Trophoblast cell (in vitro differentiated cells and primary cell): ENCODE results near the gene KIF25.

Experiments used
- DNase-seq, 2 donors: peaks; one replicate each; pipeline ENCODE4 v3.0.0-alpha.2; 2016
- H2AFZ ChIP-seq: 2 replicates; pipeline ENCODE4 v1.6.1; 2013; ENCODE audit warnings: low read length, moderate library complexity, mild to moderate bottlenecking; ENCODE audit not compliant: insufficient read depth, poor library complexity
- H2AK5ac ChIP-seq: 2 replicates; pipeline ENCODE4 v1.6.1; 2013; ENCODE audit warnings: mild to moderate bottlenecking, low read length
- H2BK120ac ChIP-seq: 2 replicates; pipeline ENCODE4 v1.6.1; 2013; ENCODE audit warnings: low read length, mild to moderate bottlenecking, moderate library complexity; ENCODE audit not compliant: insufficient read depth, poor library complexity
- H2BK12ac ChIP-seq: 2 replicates; pipeline ENCODE4 v1.6.1; 2013; ENCODE audit warnings: mild to moderate bottlenecking, low read length, moderate library complexity
- H2BK5ac ChIP-seq: 2 replicates; pipeline ENCODE4 v1.6.1; 2013; ENCODE audit warnings: low read length, low read depth, moderate library complexity, mild to moderate bottlenecking; ENCODE audit not compliant: poor library complexity
- H3K14ac ChIP-seq: 2 replicates; pipeline ENCODE4 v1.6.1; 2013; ENCODE audit warnings: mild to moderate bottlenecking, low read length
- H3K18ac ChIP-seq: 2 replicates; pipeline ENCODE4 v1.6.1; 2013; ENCODE audit warnings: mild to moderate bottlenecking, low read length
- H3K23ac ChIP-seq: 2 replicates; pipeline ENCODE4 v1.6.1; 2013; ENCODE audit warnings: low read length
- H3K27ac ChIP-seq: 2 replicates; pipeline ENCODE4 v1.5.1; 2013; ENCODE audit warnings: low read depth, mild to moderate bottlenecking, inconsistent platforms, low read length, moderate library complexity
- H3K27me3 ChIP-seq: 2 replicates; pipeline ENCODE4 v1.6.1; 2013; ENCODE audit warnings: inconsistent platforms, mild to moderate bottlenecking, low read length, moderate library complexity; ENCODE audit not compliant: insufficient read depth
- H3K36me3 ChIP-seq, 2 experiments: 1 replicate in 1 of 2; 2 replicates in 1 of 2; pipeline ENCODE4 v1.6.1; 2013; ENCODE audit warnings: low read length in 2 of 2, mild to moderate bottlenecking in 2 of 2, moderate library complexity in 1 of 2; ENCODE audit not compliant: insufficient read depth in 2 of 2, control insufficient read depth in 1 of 2
- H3K4ac ChIP-seq: 2 replicates; pipeline ENCODE4 v1.6.1; 2013; ENCODE audit warnings: low read depth, mild to moderate bottlenecking, low read length, moderate library complexity
- H3K4me1 ChIP-seq, 2 experiments: 1 replicate in 1 of 2; 2 replicates in 1 of 2; pipeline ENCODE4 v1.6.1; 2013; ENCODE audit warnings: low read length in 2 of 2, mild to moderate bottlenecking in 2 of 2, moderate library complexity in 1 of 2; ENCODE audit not compliant: insufficient read depth in 2 of 2, control insufficient read depth in 1 of 2
- H3K4me2 ChIP-seq: 2 replicates; pipeline ENCODE4 v1.6.1; 2013; ENCODE audit warnings: inconsistent platforms, mild to moderate bottlenecking, low read length, moderate library complexity
- H3K4me3 ChIP-seq: 2 replicates; pipeline ENCODE4 v1.5.1; 2013; ENCODE audit warnings: mild to moderate bottlenecking, low read depth, low read length, inconsistent platforms
- H3K79me1 ChIP-seq: one replicate; pipeline ENCODE4 v1.6.1; 2013; ENCODE audit warnings: low read length
- H3K79me2 ChIP-seq: 2 replicates; pipeline ENCODE4 v1.6.1; 2013; ENCODE audit warnings: low read length, mild to moderate bottlenecking; ENCODE audit not compliant: control insufficient read depth, insufficient read depth, poor library complexity
- H3K9ac ChIP-seq: 2 replicates; pipeline ENCODE4 v1.6.1; 2013; ENCODE audit warnings: mild to moderate bottlenecking, low read length
- H3K9me3 ChIP-seq: 2 replicates; pipeline ENCODE4 v1.6.1; 2013; ENCODE audit warnings: low read depth, mild to moderate bottlenecking, control low read depth, inconsistent platforms, low read length; ENCODE audit not compliant: insufficient read depth
- H4K12ac ChIP-seq: 2 replicates; pipeline ENCODE4 v1.6.1; 2013; ENCODE audit warnings: low read depth, mild to moderate bottlenecking, low read length, moderate library complexity
- H4K8ac ChIP-seq: 2 replicates; pipeline ENCODE4 v1.6.1; 2013; ENCODE audit warnings: low read depth, mild to moderate bottlenecking, low read length, moderate library complexity
- H4K91ac ChIP-seq: one replicate; pipeline ENCODE4 v1.6.1; 2013; ENCODE audit warnings: low read depth, mild to moderate bottlenecking, low read length, moderate library complexity
- WGBS: extraction: QIAGEN DNeasy Blood & Tissue Kit; methylation state at CpG from one replicate; pipeline ENCODE4 v1.1.7; 2013; ENCODE audit warnings: missing lambda C conversion rate; ENCODE audit not compliant: insufficient read length, insufficient coverage; ENCODE audit errors: extremely low coverage; 5-methylcytosine and 5-hydroxymethylcytosine counted together

Gene KIF25

DNA sequence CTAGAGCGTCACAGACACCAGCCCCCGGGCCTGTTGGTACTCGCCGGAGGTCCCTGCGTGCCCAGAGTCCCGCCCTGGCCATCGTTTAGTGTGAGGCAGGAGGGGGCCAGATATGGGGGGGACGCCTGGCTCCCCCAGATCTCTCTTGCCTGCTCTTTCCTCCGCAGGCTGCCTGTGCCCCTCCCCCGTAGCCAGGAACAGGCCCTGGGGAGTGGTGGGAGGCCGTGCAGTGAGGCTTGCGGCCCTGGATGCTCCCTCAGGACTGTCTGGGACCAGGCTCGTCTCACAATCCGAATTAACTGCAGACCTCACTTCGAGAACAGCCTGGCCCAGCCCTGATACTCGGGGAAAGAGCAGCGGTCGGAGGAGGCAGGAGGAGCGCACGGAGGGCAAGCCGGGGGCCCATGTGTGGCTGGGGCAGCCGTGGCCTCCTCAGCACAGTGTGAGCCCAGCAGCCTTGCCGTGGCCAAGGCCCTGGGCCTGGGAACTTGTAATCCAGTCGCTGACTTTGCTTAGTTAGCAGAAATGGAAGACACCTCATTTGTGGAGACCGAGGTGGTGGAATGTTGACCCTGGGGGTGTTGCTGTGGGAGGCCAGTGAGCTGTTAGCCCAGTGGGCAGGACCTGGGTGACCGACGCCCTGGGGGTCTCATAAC, 52.9 kb downstream of the KIF25 start:
- Histone ChIP-seq H3K23ac (no peak overlapping the region), H3K4me3 (no peak overlapping the region), H4K8ac (no peak overlapping the region), H2BK12ac (no peak overlapping the region), H2BK120ac (no peak overlapping the region), H3K79me2 (no peaks in the 10 kb centered on the region), H3K9ac (no peak overlapping the region), H3K27me3 (no peaks in the 10 kb centered on the region), H4K91ac (peak overlapping the region; percentile 33), H3K79me1 (no peaks in the 10 kb centered on the region), H2AK5ac (peak overlapping the region; percentile 20), H3K36me3 (no peaks in the 10 kb centered on the region), H3K4ac (no peak overlapping the region), H4K12ac (no peak overlapping the region), H2BK5ac (no peak overlapping the region), H3K14ac (no peak overlapping the region), H3K27ac (no peak overlapping the region), H3K18ac (no peak overlapping the region), H3K4me1 (peaks cover 3 to 8% of the 10 kb centered on the region in 2 experiments), H3K4me2 (no peak overlapping the region), H3K9me3 (peaks cover 2% of the 10 kb centered on the region), H2AFZ (no peak overlapping the region)
- WGBS = no CpG with 5 or more reads among the region's 27 CpGs
- DNase-seq = no peak

DNA sequence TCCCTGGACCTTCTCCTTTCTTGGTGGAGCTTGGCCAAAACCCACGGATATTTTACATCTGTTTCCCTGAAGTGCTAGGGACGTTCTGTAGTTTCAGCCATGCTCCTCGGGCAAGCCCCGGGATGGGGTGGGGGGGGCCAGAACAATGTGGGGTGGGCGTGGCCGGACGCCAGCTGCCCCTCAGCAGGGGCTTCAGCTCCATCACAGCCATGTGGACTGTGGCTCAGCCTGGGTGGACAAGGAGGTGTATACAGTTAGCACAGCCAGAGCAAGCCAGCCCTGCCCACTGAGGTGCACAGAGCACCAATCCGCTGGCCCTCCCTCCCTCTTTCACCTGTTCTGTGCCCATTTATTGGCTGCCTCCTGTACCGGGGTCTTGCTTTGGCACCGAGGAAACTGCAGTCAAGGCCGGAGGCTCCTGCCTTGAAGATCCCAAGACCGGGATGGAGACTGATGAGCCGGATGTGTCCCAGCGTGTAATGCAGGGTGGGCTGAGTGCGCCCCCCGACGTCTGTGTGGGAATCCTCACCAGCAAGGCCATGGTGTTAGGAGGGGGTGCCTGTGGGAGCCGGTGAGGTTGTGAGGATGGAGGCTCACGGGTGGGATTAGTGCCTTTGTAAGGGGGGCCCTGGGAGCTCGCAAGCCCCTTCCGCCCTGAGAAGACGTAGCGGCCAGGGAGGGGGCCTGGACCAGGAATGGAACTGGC, 53.6 kb downstream of the KIF25 start:
- Histone ChIP-seq H2BK120ac (no peak overlapping the region), H4K91ac (no peak overlapping the region), H3K36me3 (no peaks in the 10 kb centered on the region), H2AFZ (no peak overlapping the region), H3K4me2 (no peak overlapping the region), H2BK12ac (no peak overlapping the region), H3K27me3 (no peaks in the 10 kb centered on the region), H2AK5ac (no peak overlapping the region), H3K4me1 (peaks cover 3 to 8% of the 10 kb centered on the region in 2 experiments), H3K14ac (no peak overlapping the region), H3K79me1 (no peaks in the 10 kb centered on the region), H2BK5ac (no peak overlapping the region), H3K4ac (no peak overlapping the region), H3K79me2 (no peaks in the 10 kb centered on the region), H3K27ac (no peak overlapping the region), H3K23ac (no peak overlapping the region), H4K8ac (no peak overlapping the region), H3K18ac (no peak overlapping the region), H4K12ac (no peak overlapping the region), H3K4me3 (no peak overlapping the region), H3K9ac (no peak overlapping the region), H3K9me3 (peaks cover 4% of the 10 kb centered on the region)
- no CpG with 5 or more reads among the region's 23 CpGs for WGBS
- DNase-seq = no peak

DNA sequence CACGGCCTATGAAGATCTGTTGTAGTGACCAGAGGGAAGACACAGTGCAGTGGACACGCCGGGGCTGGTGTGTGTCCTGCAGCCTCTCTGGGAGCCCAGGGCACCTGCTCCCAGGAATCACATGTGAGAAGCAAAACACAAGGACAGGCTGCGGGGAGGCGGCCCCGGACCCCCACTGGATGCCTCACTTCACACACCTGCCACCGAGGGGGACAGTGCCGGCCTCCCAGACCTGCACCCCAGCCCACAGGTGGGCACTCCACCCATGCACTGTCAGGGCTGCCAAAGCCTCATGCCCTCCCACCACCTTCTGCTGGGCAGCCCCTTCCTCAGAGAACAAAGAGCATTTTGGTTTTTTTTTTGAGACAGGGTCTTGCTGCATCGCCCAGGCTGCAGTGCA, 54.2 kb downstream of the KIF25 start:
- peaks cover 3 to 8% of the 10 kb centered on the region in 2 experiments for H3K4me1 ChIP-seq
- DNase-seq = no peak
- no peaks in the 10 kb centered on the region for H3K79me1 ChIP-seq
- no peak overlapping the region for H4K8ac ChIP-seq
- no peak overlapping the region for H2BK12ac ChIP-seq
- H3K4me3 ChIP-seq = no peak overlapping the region
- H3K14ac ChIP-seq = no peak overlapping the region
- H2BK5ac ChIP-seq = no peak overlapping the region
- H3K36me3 ChIP-seq = no peaks in the 10 kb centered on the region
- no peak overlapping the region for H3K23ac ChIP-seq
- no peak overlapping the region for H3K4me2 ChIP-seq
- H2AFZ ChIP-seq = no peak overlapping the region
- H2AK5ac ChIP-seq = no peak overlapping the region
- H2BK120ac ChIP-seq = no peak overlapping the region
- no peak overlapping the region for H3K4ac ChIP-seq
- H3K9me3 ChIP-seq = peaks cover 4% of the 10 kb centered on the region
- no peak overlapping the region for H3K9ac ChIP-seq
- no peaks in the 10 kb centered on the region for H3K27me3 ChIP-seq
- H3K18ac ChIP-seq = no peak overlapping the region
- H4K91ac ChIP-seq = no peak overlapping the region
- WGBS = no CpG with 5 or more reads among the region's 9 CpGs
- H3K27ac ChIP-seq = no peak overlapping the region
- H3K79me2 ChIP-seq = no peaks in the 10 kb centered on the region
- H4K12ac ChIP-seq = no peak overlapping the region

DNA sequence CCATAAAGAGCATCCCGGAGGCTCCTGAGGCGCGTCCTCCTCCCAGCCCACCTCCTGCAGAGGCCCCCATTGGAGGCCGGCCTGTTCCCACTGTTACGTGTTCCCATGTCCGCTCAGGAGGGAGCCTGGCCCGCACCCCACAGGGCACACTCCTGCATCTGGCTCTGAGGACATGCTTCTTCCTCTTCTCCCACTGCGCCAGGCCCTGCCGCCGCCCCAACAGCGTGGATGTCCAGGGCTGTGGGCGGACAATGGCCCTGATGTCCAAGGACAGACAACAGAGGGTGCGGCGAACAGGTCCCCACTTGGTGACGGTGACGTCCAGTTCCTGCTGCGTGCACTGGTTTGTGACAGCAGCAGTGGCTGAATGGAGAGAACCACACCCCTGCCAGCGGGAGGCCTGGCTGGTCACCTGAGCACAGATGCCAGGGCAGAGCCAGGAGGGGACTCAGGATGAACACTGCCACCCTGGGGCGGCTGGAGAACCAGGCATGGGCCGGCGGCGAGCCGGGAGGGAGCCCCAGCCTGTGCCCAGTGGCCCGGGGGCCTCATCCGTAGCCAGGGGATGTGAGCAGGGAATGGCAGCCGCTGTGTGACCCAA, 54.9 kb downstream of the KIF25 start:
- H2AFZ ChIP-seq = no peak overlapping the region
- no peak overlapping the region for H2AK5ac ChIP-seq
- H4K12ac ChIP-seq = no peak overlapping the region
- no peak overlapping the region for H3K9ac ChIP-seq
- H3K9me3 ChIP-seq = peaks cover 7% of the 10 kb centered on the region
- H3K4ac ChIP-seq = no peak overlapping the region
- no peak overlapping the region for H3K18ac ChIP-seq
- H2BK12ac ChIP-seq = no peak overlapping the region
- DNase-seq = no peak
- no peak overlapping the region for H4K91ac ChIP-seq
- H3K27me3 ChIP-seq = no peaks in the 10 kb centered on the region
- H3K79me2 ChIP-seq = no peaks in the 10 kb centered on the region
- no peaks in the 10 kb centered on the region for H3K79me1 ChIP-seq
- H3K4me2 ChIP-seq = no peak overlapping the region
- no peaks in the 10 kb centered on the region for H3K36me3 ChIP-seq
- H3K4me3 ChIP-seq = no peak overlapping the region
- H2BK120ac ChIP-seq = no peak overlapping the region
- peaks cover 3 to 8% of the 10 kb centered on the region in 2 experiments for H3K4me1 ChIP-seq
- H4K8ac ChIP-seq = no peak overlapping the region
- H3K14ac ChIP-seq = no peak overlapping the region
- H2BK5ac ChIP-seq = no peak overlapping the region
- WGBS = no CpG with 5 or more reads among the region's 26 CpGs
- H3K23ac ChIP-seq = no peak overlapping the region
- H3K27ac ChIP-seq = no peak overlapping the region
